H9 (cell line): ENCODE measurements around the gene IQCE. TPM values are rescaled to one million over a fixed set of nuclear protein-coding genes. Genes with fewer than 3 reads are reported as not detected.
A peak's percentile ranks its signal among the peaks of the same experiment; 100 is the strongest.

Experiments used
- DNase-seq: peaks from one replicate; pipeline ENCODE4 v3.0.0-alpha.2; 2017
- H2AFZ ChIP-seq: one replicate; pipeline ENCODE4 v1.6.1; 2013; ENCODE audit warnings: mild to moderate bottlenecking, low read length, control low read depth, moderate library complexity
- H2AK5ac ChIP-seq: 2 replicates; pipeline ENCODE4 v1.6.1; 2013; ENCODE audit warnings: low read length, control low read depth, mixed read lengths; ENCODE audit not compliant: insufficient read length
- H2BK120ac ChIP-seq: one replicate; pipeline ENCODE4 v1.6.1; 2013; ENCODE audit warnings: low read depth, mild to moderate bottlenecking, low read length, control low read depth, inconsistent platforms; ENCODE audit not compliant: poor library complexity, severe bottlenecking
- H2BK12ac ChIP-seq: 2 replicates; pipeline ENCODE4 v1.6.1; 2013; ENCODE audit warnings: low read length, control low read depth, mixed read lengths, low read depth; ENCODE audit not compliant: insufficient read length
- H2BK15ac ChIP-seq: 2 replicates; pipeline ENCODE4 v1.6.1; 2013; ENCODE audit warnings: low read depth, low read length, control low read depth
- H2BK20ac ChIP-seq: one replicate; pipeline ENCODE4 v1.6.1; 2013; ENCODE audit warnings: low read depth, mild to moderate bottlenecking, low read length, control low read depth, inconsistent platforms; ENCODE audit not compliant: poor library complexity, severe bottlenecking
- H2BK5ac ChIP-seq: 2 replicates; pipeline ENCODE4 v1.6.1; 2013; ENCODE audit warnings: low read length, control low read depth, mixed read lengths; ENCODE audit not compliant: insufficient read length
- H3K14ac ChIP-seq: 2 replicates; pipeline ENCODE4 v1.6.1; 2013; ENCODE audit warnings: low read length, control low read depth; ENCODE audit not compliant: insufficient read depth
- H3K18ac ChIP-seq: 2 replicates; pipeline ENCODE4 v1.6.1; 2013; ENCODE audit warnings: low read depth, mild to moderate bottlenecking, mixed read lengths, low read length, control low read depth; ENCODE audit not compliant: insufficient read length
- H3K23ac ChIP-seq: 2 replicates; pipeline ENCODE4 v1.6.1; 2013; ENCODE audit warnings: low read length, control low read depth, mixed read lengths, low read depth; ENCODE audit not compliant: insufficient read length
- H3K23me2 ChIP-seq: 2 replicates; pipeline ENCODE4 v1.6.1; 2013; ENCODE audit warnings: low read depth, mild to moderate bottlenecking, mixed read lengths, low read length, control low read depth; ENCODE audit not compliant: insufficient read length, poor library complexity, severe bottlenecking
- H3K27ac ChIP-seq: 2 replicates; pipeline ENCODE4 v1.5.1; 2013; ENCODE audit warnings: low read length, control low read depth, mixed read lengths, low read depth; ENCODE audit not compliant: insufficient read length
- H3K27me3 ChIP-seq: 2 replicates; pipeline ENCODE4 v1.6.1; 2013; ENCODE audit warnings: low read length, control low read depth, inconsistent platforms; ENCODE audit not compliant: insufficient read depth
- H3K4ac ChIP-seq: 2 replicates; pipeline ENCODE4 v1.6.1; 2013; ENCODE audit warnings: low read depth, mild to moderate bottlenecking, control low read depth, inconsistent platforms, low read length, moderate library complexity
- H3K4me1 ChIP-seq: 2 replicates; pipeline ENCODE4 v1.6.1; 2013; ENCODE audit warnings: low read length, control low read depth, inconsistent platforms; ENCODE audit not compliant: insufficient read depth
- H3K4me2 ChIP-seq: 2 replicates; pipeline ENCODE4 v1.6.1; 2013; ENCODE audit warnings: low read length, control low read depth, mixed read lengths; ENCODE audit not compliant: insufficient read length, insufficient read depth
- H3K56ac ChIP-seq: 2 replicates; pipeline ENCODE4 v1.6.1; 2013; ENCODE audit warnings: low read depth, mild to moderate bottlenecking, mixed read lengths, low read length, control low read depth; ENCODE audit not compliant: insufficient read length
- H3K79me1 ChIP-seq: 2 replicates; pipeline ENCODE4 v1.6.1; 2013; ENCODE audit warnings: low read depth, mild to moderate bottlenecking, moderate library complexity, low read length, control low read depth, inconsistent platforms; ENCODE audit not compliant: insufficient read depth, poor library complexity, severe bottlenecking
- H3K79me2 ChIP-seq: 2 replicates; pipeline ENCODE4 v1.6.1; 2013; ENCODE audit warnings: low read length, control low read depth, inconsistent platforms; ENCODE audit not compliant: insufficient read depth
- H3K9ac ChIP-seq: 2 replicates; pipeline ENCODE4 v1.6.1; 2013; ENCODE audit warnings: low read length, control low read depth, mixed read lengths; ENCODE audit not compliant: insufficient read length; ENCODE audit errors: extremely low read depth
- H3K9me3 ChIP-seq: one replicate; pipeline ENCODE4 v1.6.1; 2013; ENCODE audit warnings: low read depth, low read length, inconsistent platforms; ENCODE audit not compliant: control insufficient read depth
- H3T11ph ChIP-seq: one replicate; pipeline ENCODE4 v1.6.1; 2013; ENCODE audit warnings: mild to moderate bottlenecking, low read length, control low read depth, inconsistent platforms
- H4K20me1 ChIP-seq: one replicate; pipeline ENCODE4 v1.6.1; 2013; ENCODE audit not compliant: control insufficient read depth, insufficient read length, insufficient read depth
- H4K5ac ChIP-seq: 2 replicates; pipeline ENCODE4 v1.6.1; 2013; ENCODE audit warnings: low read depth, mild to moderate bottlenecking, mixed read lengths, low read length, control low read depth; ENCODE audit not compliant: insufficient read length
- H4K8ac ChIP-seq: replicated peaks from 2 replicates; pipeline ENCODE4 v1.6.1; 2013; ENCODE audit warnings: low read length, control low read depth, mixed read lengths, low read depth; ENCODE audit not compliant: insufficient read length
- H4K91ac ChIP-seq: 2 replicates; pipeline ENCODE4 v1.6.1; 2013; ENCODE audit warnings: low read depth, mild to moderate bottlenecking, moderate library complexity, mixed read lengths, low read length, control low read depth; ENCODE audit not compliant: insufficient read length
- H3K27ac Mint-ChIP-seq, 3 experiments: 2 replicates in 2 of 3; 3 replicates in 1 of 3; pipeline ENCODE4 v1.8.0; 2020 to 2021; ENCODE audit warnings: mixed read lengths in 3 of 3, mild to moderate bottlenecking in 1 of 3, moderate library complexity in 1 of 3
- H3K27me3 Mint-ChIP-seq: 2 replicates; pipeline ENCODE4 v1.8.0; 2021; ENCODE audit warnings: low read depth, mild to moderate bottlenecking, moderate library complexity, mixed read lengths
- H3K36me3 Mint-ChIP-seq, 3 experiments: 2 replicates in 2 of 3; 3 replicates in 1 of 3; pipeline ENCODE4 v1.8.0; 2020 to 2021; ENCODE audit warnings: low read depth in 3 of 3, mixed read lengths in 3 of 3; ENCODE audit not compliant: insufficient read depth in 1 of 3
- H3K4me1 Mint-ChIP-seq, 2 experiments: 2 replicates each; pipeline ENCODE4 v1.8.0; 2020; ENCODE audit warnings: mixed read lengths in 2 of 2
- H3K4me3 Mint-ChIP-seq, 2 experiments: 2 replicates in 1 of 2; 3 replicates in 1 of 2; pipeline ENCODE4 v1.8.0; 2020 to 2021; ENCODE audit warnings: mild to moderate bottlenecking in 2 of 2, mixed read lengths in 2 of 2, moderate library complexity in 1 of 2
- H3K9me3 Mint-ChIP-seq, 2 experiments: 2 replicates in 1 of 2; 3 replicates in 1 of 2; pipeline ENCODE4 v1.8.0; 2020; ENCODE audit warnings: mild to moderate bottlenecking in 2 of 2, mixed read lengths in 2 of 2, moderate library complexity in 1 of 2
- WGBS: extraction: QIAGEN DNeasy Blood & Tissue Kit; methylation state at CpG from one replicate; pipeline ENCODE4 v1.1.7; 2013; ENCODE audit warnings: missing lambda C conversion rate, low lambda C conversion rate, mixed read lengths; ENCODE audit not compliant: insufficient read length; ENCODE audit errors: extremely low coverage; 5-methylcytosine and 5-hydroxymethylcytosine counted together
- total RNA-seq: library from RNA; stranded (reverse); gene quantifications from 2 replicates; pipeline ENCODE4 v1.2.1, GENCODE V29; 2021
- TF ChIP-seq, protein P1 (sequence below): fragments of 200-600 bp; sonication (generic); conservative IDR thresholded peaks from 3 replicates; pipeline ENCODE4 v1.8.0; 2021; ENCODE audit warnings: antibody characterized with exemption, mild to moderate bottlenecking

The IQCE gene
- total RNA-seq, 1 experiment from 2014 or later, result 7.0 TPM

DNA sequence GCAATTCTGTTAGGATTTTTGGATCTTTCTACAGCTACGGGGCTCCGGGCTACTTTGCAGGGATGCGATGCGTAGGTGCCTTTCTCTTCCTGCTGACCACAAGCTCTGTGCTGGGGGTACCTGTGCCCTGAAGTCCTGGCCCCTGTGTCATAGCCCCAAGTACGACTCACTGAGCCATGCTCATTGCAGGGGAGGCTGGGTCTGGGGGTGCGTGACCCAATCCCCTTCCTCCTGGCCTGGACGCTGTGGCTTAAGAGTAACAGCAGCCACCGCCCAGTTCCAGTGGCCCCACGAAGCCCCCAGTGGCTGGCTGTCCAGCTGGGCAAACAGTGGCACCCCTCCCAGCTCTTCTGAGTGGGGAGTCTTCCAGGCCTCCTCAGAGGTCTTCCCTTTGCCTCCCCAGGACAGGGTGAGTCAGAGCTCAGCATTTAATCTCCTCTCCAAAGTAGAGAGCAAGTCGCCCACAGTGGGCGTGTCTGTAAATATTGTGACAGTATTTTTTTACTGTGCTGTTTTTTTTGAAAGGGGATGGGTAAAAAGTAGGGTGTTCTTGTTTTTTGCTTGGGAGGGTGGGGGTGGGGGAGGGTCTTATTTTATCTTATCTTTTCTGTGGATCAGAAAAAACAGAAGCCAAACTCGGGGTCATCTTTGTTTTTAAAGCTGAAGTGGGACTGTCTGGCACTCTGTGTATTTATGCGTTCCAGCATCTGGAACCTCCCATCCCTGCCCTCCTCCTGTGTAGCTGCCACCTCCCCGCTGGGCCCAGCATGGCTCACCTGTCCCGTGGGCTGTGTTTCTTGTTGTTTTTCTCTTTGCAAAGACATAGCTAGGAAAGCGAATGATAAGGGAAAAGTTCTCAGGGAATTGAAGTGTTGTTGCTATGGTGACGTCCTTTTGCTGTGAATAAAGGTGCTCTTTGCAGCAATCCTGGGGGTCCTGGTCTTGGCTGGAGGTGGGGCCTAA is 31.0 kb upstream of the IQCE start:
- Histone ChIP-seq H3K23ac (no peak overlapping the region), H2AK5ac (no peak overlapping the region), H3K14ac (no peak overlapping the region), H3K56ac (no peak overlapping the region), H2BK15ac (no peak overlapping the region), H2BK5ac (no peak overlapping the region), H3K9me3 (no peaks in the 10 kb centered on the region), H3K79me1 (no peaks in the 10 kb centered on the region), H4K91ac (no peak overlapping the region), H2AFZ (no peak overlapping the region), H3K23me2 (no peaks in the 10 kb centered on the region), H3K4me2 (no peak overlapping the region), H3K4me1 (no peaks in the 10 kb centered on the region; the same call in 1 of the 2 replicates), H3K9ac (no peak overlapping the region), H3T11ph (no peak overlapping the region), H3K18ac (no peak overlapping the region), H2BK20ac (no peak overlapping the region), H2BK12ac (no peak overlapping the region), H2BK120ac (no peak overlapping the region), H4K5ac (no peak overlapping the region), H4K8ac (no peak overlapping the region), H3K4ac (no peak overlapping the region), H3K27me3 (no peaks in the 10 kb centered on the region), H4K20me1 (no peaks in the 10 kb centered on the region), H3K79me2 (no peaks in the 10 kb centered on the region), H3K27ac (no peak overlapping the region)
- Mint-ChIP-seq H3K4me3 (peak overlapping the region in 1 of 2 experiments; percentile 16; a peak in 1 of 5 replicates), H3K9me3 (0 out of 5 replicates have a peak, but pooled peaks cover 0 to 2% of the 10 kb centered on the region in 2 experiments), H3K4me1 (peaks cover 31 to 40% of the 10 kb centered on the region in 2 experiments), H3K27ac (peak overlapping the region in 2 of 3 experiments; percentile 93 to 95; a peak in 5 of 7 replicates), H3K27me3 (no peaks in the 10 kb centered on the region), H3K36me3 (peaks cover 0 to 28% (median 28%) of the 10 kb centered on the region in 3 experiments; a peak in 6 of 7 replicates)
- no peak for DNase-seq
- WGBS, result no CpG with 5 or more reads among the region's 17 CpGs
- TF ChIP-seq, protein P1, sequence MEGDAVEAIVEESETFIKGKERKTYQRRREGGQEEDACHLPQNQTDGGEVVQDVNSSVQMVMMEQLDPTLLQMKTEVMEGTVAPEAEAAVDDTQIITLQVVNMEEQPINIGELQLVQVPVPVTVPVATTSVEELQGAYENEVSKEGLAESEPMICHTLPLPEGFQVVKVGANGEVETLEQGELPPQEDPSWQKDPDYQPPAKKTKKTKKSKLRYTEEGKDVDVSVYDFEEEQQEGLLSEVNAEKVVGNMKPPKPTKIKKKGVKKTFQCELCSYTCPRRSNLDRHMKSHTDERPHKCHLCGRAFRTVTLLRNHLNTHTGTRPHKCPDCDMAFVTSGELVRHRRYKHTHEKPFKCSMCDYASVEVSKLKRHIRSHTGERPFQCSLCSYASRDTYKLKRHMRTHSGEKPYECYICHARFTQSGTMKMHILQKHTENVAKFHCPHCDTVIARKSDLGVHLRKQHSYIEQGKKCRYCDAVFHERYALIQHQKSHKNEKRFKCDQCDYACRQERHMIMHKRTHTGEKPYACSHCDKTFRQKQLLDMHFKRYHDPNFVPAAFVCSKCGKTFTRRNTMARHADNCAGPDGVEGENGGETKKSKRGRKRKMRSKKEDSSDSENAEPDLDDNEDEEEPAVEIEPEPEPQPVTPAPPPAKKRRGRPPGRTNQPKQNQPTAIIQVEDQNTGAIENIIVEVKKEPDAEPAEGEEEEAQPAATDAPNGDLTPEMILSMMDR, result no peak
